HL-60 (cell line): ENCODE results near the gene RAB3C.

Experiments
- DNase-seq, 2 experiments: peaks; one replicate each; pipeline ENCODE4 v3.0.0-alpha.2; 2010 to 2020; ENCODE audit warnings: low read depth in 1 of 2, low spot score in 1 of 2
- H3K27ac ChIP-seq: fragments of 250-450 bp; sonication (Bioruptor Pico); replicated peaks from 2 replicates; pipeline ENCODE4 v1.5.1; 2020; ENCODE audit warnings: mild to moderate bottlenecking, moderate library complexity
- H3K27me3 ChIP-seq: fragments of 250-450 bp; sonication (Bioruptor Pico); 2 replicates; pipeline ENCODE4 v1.5.1; 2021; ENCODE audit warnings: mild to moderate bottlenecking, moderate library complexity; ENCODE audit not compliant: insufficient read depth, poor library complexity, severe bottlenecking
- H3K4me3 ChIP-seq: replicated peaks from 2 replicates; pipeline ENCODE4 v1.5.1; 2011; ENCODE audit warnings: mild to moderate bottlenecking, control low read depth, low read length; ENCODE audit not compliant: insufficient read depth
- GABPA ChIP-seq: IDR thresholded peaks from 2 replicates; pipeline ENCODE4 v1.6.1; 2012; ENCODE audit warnings: low read depth
- POLR2AphosphoS5 ChIP-seq: IDR thresholded peaks from 2 replicates; pipeline ENCODE4 v1.6.1; 2012; ENCODE audit warnings: low read depth
- SPI1 ChIP-seq: IDR thresholded peaks from 2 replicates; pipeline ENCODE4 v1.6.1; 2012; ENCODE audit warnings: low read depth, mild to moderate bottlenecking, borderline replicate concordance
- TF ChIP-seq, protein P1 (sequence below): IDR thresholded peaks from 2 replicates; pipeline ENCODE4 v1.6.1; 2012; ENCODE audit warnings: low read depth; ENCODE audit not compliant: insufficient replicate concordance
- TF ChIP-seq, protein P2 (sequence below): IDR thresholded peaks from one replicate; pipeline ENCODE4 v1.5.1; 2011; ENCODE audit warnings: low read length, control low read depth, inconsistent platforms; ENCODE audit not compliant: insufficient read depth

The RAB3C gene

GRCh38 chr5:58787987-58788386 lies 205.1 kb downstream of the RAB3C start:
- TF ChIP-seq POLR2AphosphoS5, result no peak
- TF ChIP-seq GABPA, result no peak
- TF ChIP-seq, protein P1, sequence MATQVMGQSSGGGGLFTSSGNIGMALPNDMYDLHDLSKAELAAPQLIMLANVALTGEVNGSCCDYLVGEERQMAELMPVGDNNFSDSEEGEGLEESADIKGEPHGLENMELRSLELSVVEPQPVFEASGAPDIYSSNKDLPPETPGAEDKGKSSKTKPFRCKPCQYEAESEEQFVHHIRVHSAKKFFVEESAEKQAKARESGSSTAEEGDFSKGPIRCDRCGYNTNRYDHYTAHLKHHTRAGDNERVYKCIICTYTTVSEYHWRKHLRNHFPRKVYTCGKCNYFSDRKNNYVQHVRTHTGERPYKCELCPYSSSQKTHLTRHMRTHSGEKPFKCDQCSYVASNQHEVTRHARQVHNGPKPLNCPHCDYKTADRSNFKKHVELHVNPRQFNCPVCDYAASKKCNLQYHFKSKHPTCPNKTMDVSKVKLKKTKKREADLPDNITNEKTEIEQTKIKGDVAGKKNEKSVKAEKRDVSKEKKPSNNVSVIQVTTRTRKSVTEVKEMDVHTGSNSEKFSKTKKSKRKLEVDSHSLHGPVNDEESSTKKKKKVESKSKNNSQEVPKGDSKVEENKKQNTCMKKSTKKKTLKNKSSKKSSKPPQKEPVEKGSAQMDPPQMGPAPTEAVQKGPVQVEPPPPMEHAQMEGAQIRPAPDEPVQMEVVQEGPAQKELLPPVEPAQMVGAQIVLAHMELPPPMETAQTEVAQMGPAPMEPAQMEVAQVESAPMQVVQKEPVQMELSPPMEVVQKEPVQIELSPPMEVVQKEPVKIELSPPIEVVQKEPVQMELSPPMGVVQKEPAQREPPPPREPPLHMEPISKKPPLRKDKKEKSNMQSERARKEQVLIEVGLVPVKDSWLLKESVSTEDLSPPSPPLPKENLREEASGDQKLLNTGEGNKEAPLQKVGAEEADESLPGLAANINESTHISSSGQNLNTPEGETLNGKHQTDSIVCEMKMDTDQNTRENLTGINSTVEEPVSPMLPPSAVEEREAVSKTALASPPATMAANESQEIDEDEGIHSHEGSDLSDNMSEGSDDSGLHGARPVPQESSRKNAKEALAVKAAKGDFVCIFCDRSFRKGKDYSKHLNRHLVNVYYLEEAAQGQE, result no peak
- TF ChIP-seq, protein P2, sequence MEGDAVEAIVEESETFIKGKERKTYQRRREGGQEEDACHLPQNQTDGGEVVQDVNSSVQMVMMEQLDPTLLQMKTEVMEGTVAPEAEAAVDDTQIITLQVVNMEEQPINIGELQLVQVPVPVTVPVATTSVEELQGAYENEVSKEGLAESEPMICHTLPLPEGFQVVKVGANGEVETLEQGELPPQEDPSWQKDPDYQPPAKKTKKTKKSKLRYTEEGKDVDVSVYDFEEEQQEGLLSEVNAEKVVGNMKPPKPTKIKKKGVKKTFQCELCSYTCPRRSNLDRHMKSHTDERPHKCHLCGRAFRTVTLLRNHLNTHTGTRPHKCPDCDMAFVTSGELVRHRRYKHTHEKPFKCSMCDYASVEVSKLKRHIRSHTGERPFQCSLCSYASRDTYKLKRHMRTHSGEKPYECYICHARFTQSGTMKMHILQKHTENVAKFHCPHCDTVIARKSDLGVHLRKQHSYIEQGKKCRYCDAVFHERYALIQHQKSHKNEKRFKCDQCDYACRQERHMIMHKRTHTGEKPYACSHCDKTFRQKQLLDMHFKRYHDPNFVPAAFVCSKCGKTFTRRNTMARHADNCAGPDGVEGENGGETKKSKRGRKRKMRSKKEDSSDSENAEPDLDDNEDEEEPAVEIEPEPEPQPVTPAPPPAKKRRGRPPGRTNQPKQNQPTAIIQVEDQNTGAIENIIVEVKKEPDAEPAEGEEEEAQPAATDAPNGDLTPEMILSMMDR, result no peak
- no peak for TF ChIP-seq SPI1

DNA sequence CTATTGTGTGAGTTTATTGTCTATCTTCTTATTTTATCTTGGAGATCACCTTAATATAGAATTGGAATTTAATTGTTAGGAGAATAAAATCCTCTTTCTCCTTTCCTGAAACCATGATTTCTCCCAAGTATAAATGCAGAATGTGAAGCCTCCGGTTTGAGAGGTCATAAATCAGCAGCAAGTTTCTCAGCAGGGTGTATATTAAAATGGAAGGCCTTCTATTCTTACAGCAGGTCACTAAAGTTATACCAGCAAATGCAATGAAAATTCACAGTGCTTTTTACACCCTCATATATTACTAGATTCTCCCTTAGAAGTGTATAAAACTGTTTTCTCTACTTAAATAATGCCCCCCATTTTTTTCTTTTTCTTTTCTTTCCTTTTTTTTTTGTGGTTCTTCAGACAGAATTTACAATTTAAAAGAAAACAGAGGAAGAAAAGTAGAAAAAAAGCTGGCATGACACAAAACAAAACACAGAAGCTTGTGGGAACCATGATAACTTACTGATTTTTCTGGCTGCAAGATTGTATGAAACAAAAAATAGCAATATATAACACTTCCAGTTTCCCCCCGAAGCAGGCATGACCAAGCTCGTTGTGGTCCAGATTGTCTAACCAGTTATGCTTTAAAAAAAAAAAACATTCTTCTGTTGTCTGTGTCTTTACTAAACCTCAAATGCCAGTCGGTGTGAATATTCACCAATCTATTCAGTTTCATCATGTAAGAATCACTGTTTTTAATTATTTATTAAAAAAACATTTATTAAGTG lies 211.2 kb downstream of the RAB3C start:
- TF ChIP-seq POLR2AphosphoS5, result no peak
- no peak for TF ChIP-seq GABPA
- TF ChIP-seq SPI1, result no peak
- TF ChIP-seq, protein P1, result no peak
- TF ChIP-seq, protein P2, result no peak
- no peak overlapping the region for H3K4me3 ChIP-seq
- no peak overlapping the region for H3K27ac ChIP-seq
- DNase-seq, result no peak
- no peaks in the 10 kb centered on the region for H3K27me3 ChIP-seq

More at GRCh38 chr5:58787987-58788386, 205.1 kb downstream of the RAB3C start:
- DNase-seq, result no peak
- Histone ChIP-seq H3K27me3 (no peaks in the 10 kb centered on the region), H3K27ac (no peak overlapping the region), H3K4me3 (no peak overlapping the region)

DNA sequence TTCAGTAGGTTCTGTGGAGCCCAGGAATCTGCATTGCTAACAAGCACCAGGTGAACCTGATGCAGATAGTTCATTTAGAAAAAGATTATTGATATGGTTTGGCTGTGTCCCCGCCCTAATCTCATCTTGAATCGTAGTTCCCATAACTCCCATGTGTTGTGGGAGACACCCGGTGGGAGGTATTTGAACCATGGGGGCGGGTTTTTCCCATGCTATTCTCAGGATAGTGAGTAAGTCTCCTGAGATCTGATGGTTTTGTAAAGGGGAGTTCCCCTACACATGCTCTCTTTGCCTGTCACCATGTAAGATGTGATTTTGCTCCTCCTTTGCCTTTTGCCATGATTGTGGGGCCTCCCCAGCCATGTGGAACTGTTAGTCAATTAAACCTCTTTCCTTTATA lies 212.0 kb downstream of the RAB3C start:
- Histone ChIP-seq H3K27me3 (no peaks in the 10 kb centered on the region), H3K4me3 (no peak overlapping the region), H3K27ac (no peak overlapping the region)
- TF ChIP-seq GABPA, result no peak
- TF ChIP-seq, protein P2, result no peak
- TF ChIP-seq, protein P1, result no peak
- TF ChIP-seq SPI1, result no peak
- TF ChIP-seq POLR2AphosphoS5, result no peak
- DNase-seq, result no peak
